Keratinocyte (primary cell): ENCODE data around the gene SLC6A19. TPM values are rescaled to one million over a fixed set of nuclear protein-coding genes. Genes with fewer than 3 reads are reported as not detected.

Experiments used
- DNase-seq: peaks from one replicate; pipeline ENCODE4 v3.0.0-alpha.2; 2011; ENCODE audit warnings: low read depth, missing footprints, low spot score
- FAIRE-seq: peaks from 2 replicates; lab custom pipeline; 2011; peaks lifted over from hg19 to GRCh38; lab: Jason Lieb, UNC
- H2AFZ ChIP-seq: 2 replicates; pipeline ENCODE4 v1.6.0; 2012; ENCODE audit warnings: low read length, control low read depth, inconsistent platforms; ENCODE audit not compliant: control insufficient read depth
- H3K27ac ChIP-seq: 2 replicates; pipeline ENCODE4 v1.5.1; 2011; ENCODE audit warnings: low read length; ENCODE audit not compliant: control insufficient read depth, insufficient read depth
- H3K27me3 ChIP-seq: 3 replicates; pipeline ENCODE4 v1.6.0; 2011; ENCODE audit warnings: low read length; ENCODE audit not compliant: control insufficient read depth, insufficient read depth; ENCODE audit errors: extremely low read depth
- H3K36me3 ChIP-seq, 2 experiments: 2 replicates in 1 of 2; 3 replicates in 1 of 2; pipeline ENCODE4 v1.5.1; 2011; ENCODE audit warnings: low read length in 2 of 2, mild to moderate bottlenecking in 1 of 2; ENCODE audit not compliant: control insufficient read depth in 2 of 2, insufficient read depth in 2 of 2; ENCODE audit errors: extremely low read depth in 1 of 2
- H3K4me1 ChIP-seq: 3 replicates; pipeline ENCODE4 v1.5.1; 2011; ENCODE audit warnings: low read length; ENCODE audit not compliant: control insufficient read depth, insufficient read depth; ENCODE audit errors: extremely low read depth
- H3K4me2 ChIP-seq: 3 replicates; pipeline ENCODE4 v1.6.0; 2011; ENCODE audit warnings: low read depth, low read length; ENCODE audit not compliant: control insufficient read depth, insufficient read depth; ENCODE audit errors: extremely low read depth
- H3K4me3 ChIP-seq, 3 experiments: fragments of 200-600 bp in 1 of 3; sonication (generic) in 1 of 3; 2 replicates in 2 of 3; 3 replicates in 1 of 3; pipeline ENCODE4 v1.5.1; 2011 to 2016; ENCODE audit warnings: low read length in 3 of 3, mild to moderate bottlenecking in 3 of 3, control low read depth in 2 of 3, inconsistent platforms in 1 of 3, low read depth in 1 of 3, mixed read lengths in 1 of 3, mixed run types in 1 of 3, moderate library complexity in 1 of 3; ENCODE audit not compliant: control insufficient read depth in 2 of 3, insufficient read depth in 2 of 3; ENCODE audit errors: extremely low read depth in 1 of 3
- H3K79me2 ChIP-seq: 2 replicates; pipeline ENCODE4 v1.6.0; 2012; ENCODE audit warnings: low read length; ENCODE audit not compliant: control insufficient read depth, insufficient read depth
- H3K9ac ChIP-seq: 3 replicates; pipeline ENCODE4 v1.6.0; 2011; ENCODE audit warnings: low read length; ENCODE audit not compliant: control insufficient read depth, insufficient read depth; ENCODE audit errors: extremely low read depth
- H3K9me1 ChIP-seq: 3 replicates; pipeline ENCODE4 v1.6.0; 2011; ENCODE audit warnings: low read length; ENCODE audit not compliant: control insufficient read depth, insufficient read depth; ENCODE audit errors: extremely low read depth
- H3K9me3 ChIP-seq: 2 replicates; pipeline ENCODE4 v1.5.1; 2012; ENCODE audit warnings: low read depth, low read length; ENCODE audit not compliant: control insufficient read depth
- H4K20me1 ChIP-seq: 3 replicates; pipeline ENCODE4 v1.6.0; 2011; ENCODE audit warnings: low read length; ENCODE audit not compliant: control insufficient read depth, insufficient read depth; ENCODE audit errors: extremely low read depth
- CTCF ChIP-seq, 3 experiments: IDR thresholded peaks in 1 of 3; conservative IDR thresholded peaks in 1 of 3; optimal IDR thresholded peaks in 1 of 3; 2 replicates in 2 of 3; 3 replicates in 1 of 3; pipeline versions ENCODE3 to v1.5.1; 2011; ENCODE audit warnings: low read length in 3 of 3, mild to moderate bottlenecking in 3 of 3, moderate library complexity in 2 of 3, control low read depth in 1 of 3, inconsistent platforms in 1 of 3; ENCODE audit not compliant: insufficient read depth in 2 of 3; ENCODE audit errors: extremely low read depth in 1 of 3
- EZH2 ChIP-seq: IDR thresholded peaks from one replicate; pipeline ENCODE4 v1.6.1; 2012; ENCODE audit warnings: inconsistent platforms, mild to moderate bottlenecking, low read length, moderate library complexity
- dilution Hi-C: fragments of 300-500 bp; cut with MboI; formaldehyde crosslinking; loops from one replicate; pipeline ENCODE4 v1.7.0; 2020; ENCODE audit warnings: low sequenced_read_pairs; ENCODE audit not compliant: extremely low pct_ligation_motif_present
- polyA plus RNA-seq, 5 experiments: library from polyadenylated mRNA; depleted of rRNA in 3 of 5; stranded (reverse) in 3 of 5; stranded (forward) in 1 of 5; unstranded in 1 of 5; fragments of >200 nt; gene quantifications; 1 replicate in 1 of 5; 2 replicates in 3 of 5; 3 replicates in 1 of 5; pipeline versions ENCODE4 v1.2.1 to v1.2.3, GENCODE V29; 2011 to 2012; ENCODE audit warnings: missing spikeins in 2 of 5, low read depth in 1 of 5, low replicate concordance in 1 of 5

Gene SLC6A19
- polyA plus RNA-seq, 1 donor (not counting 4 experiments of a cell fraction or from before 2014, with no cell fraction given), result not detected

DNA sequence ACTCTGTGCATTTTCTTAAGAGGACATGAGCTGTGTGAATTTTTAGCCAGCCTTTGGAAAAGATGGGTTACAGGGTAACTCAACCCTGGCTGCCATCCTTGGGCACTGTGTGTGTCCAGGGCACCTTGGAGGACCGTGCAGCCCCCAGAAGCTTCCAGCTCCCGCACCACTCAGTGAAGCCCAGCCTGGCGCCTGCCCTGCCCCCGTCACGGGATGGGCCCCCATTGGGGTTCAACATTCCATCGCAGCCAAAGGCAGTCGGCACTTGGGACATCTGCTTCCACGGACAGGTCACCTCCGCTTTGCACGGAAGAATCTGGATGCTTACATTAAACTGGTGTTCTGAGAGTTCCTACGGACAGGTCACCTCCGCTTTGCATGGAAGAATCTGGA lies 21.9 kb downstream of the SLC6A19 start:
- no peak for FAIRE-seq
- Histone ChIP-seq H3K9ac (no peak overlapping the region), H3K4me2 (no peak overlapping the region), H3K9me1 (no peaks in the 10 kb centered on the region), H3K4me1 (no peaks in the 10 kb centered on the region), H3K4me3 (no peak overlapping the region), H3K36me3 (no peaks in the 10 kb centered on the region), H3K27ac (no peak overlapping the region), H2AFZ (no peak overlapping the region), H3K79me2 (no peaks in the 10 kb centered on the region), H3K9me3 (peaks cover 15% of the 10 kb centered on the region), H4K20me1 (no peaks in the 10 kb centered on the region), H3K27me3 (no peaks in the 10 kb centered on the region)
- dilution Hi-C loops, result no loop called here
- TF ChIP-seq CTCF (optimal IDR thresholded peaks at IDR 0.05 in 1 of 3, IDR thresholded peaks at IDR 0.05 in 1 of 3, conservative IDR thresholded peaks at IDR 0.05 in 1 of 3; ENCODE audit: extremely low read depth in 1 of 3, insufficient read depth in 2 of 3, low read length in 3 of 3), result no peak
- no peak for TF ChIP-seq EZH2
- DNase-seq, result no peak

GRCh38 chr5:1224631-1225030 lies 23.2 kb downstream of the SLC6A19 start:
- no peak overlapping the region for H3K27ac ChIP-seq
- TF ChIP-seq CTCF (optimal IDR thresholded peaks at IDR 0.05 in 1 of 3, IDR thresholded peaks at IDR 0.05 in 1 of 3, conservative IDR thresholded peaks at IDR 0.05 in 1 of 3; ENCODE audit: extremely low read depth in 1 of 3, insufficient read depth in 2 of 3, low read length in 3 of 3) (no peak), EZH2 (no peak)
- no peak overlapping the region for H3K9ac ChIP-seq
- H3K4me2 ChIP-seq, result no peak overlapping the region
- FAIRE-seq, result no peak
- no peaks in the 10 kb centered on the region for H3K9me1 ChIP-seq
- H3K4me3 ChIP-seq, result no peak overlapping the region
- H4K20me1 ChIP-seq, result no peaks in the 10 kb centered on the region
- H3K4me1 ChIP-seq, result no peaks in the 10 kb centered on the region
- H2AFZ ChIP-seq, result no peak overlapping the region
- dilution Hi-C loops, result no loop called here
- H3K9me3 ChIP-seq, result peaks cover 15% of the 10 kb centered on the region
- no peaks in the 10 kb centered on the region for H3K36me3 ChIP-seq
- peaks cover 2% of the 10 kb centered on the region for H3K27me3 ChIP-seq
- no peaks in the 10 kb centered on the region for H3K79me2 ChIP-seq
- DNase-seq, result no peak
